Subcutaneous adipose tissue (tissue), 4 donors: ENCODE results near the gene JAKMIP3. TPM values are rescaled to one million over a fixed set of nuclear protein-coding genes. Genes with fewer than 3 reads are reported as not detected.

ENCODE experiments used
- CTCF ChIP-seq: fragments of 450-650 bp; IDR thresholded peaks from one replicate; pipeline ENCODE4 v1.5.1; 2016; ENCODE audit warnings: low read depth, mild to moderate bottlenecking, control low read depth, antibody characterized with exemption, moderate library complexity
- total RNA-seq, 4 donors: library from RNA; depleted of rRNA; stranded (reverse); fragments of >200 nt; gene quantifications; one replicate each; pipeline ENCODE4 v1.1.0, GENCODE V29; 2016

JAKMIP3 gene
- total RNA-seq, 4 donors from 2014 or later = 0.16 to 0.75 (median 0.31) TPM

- TF ChIP-seq CTCF = no peak
These were observed 45.0 kb downstream of the JAKMIP3 start for GRCh38 chr10:132110713-132111112.

- no peak for TF ChIP-seq CTCF
These were observed 45.5 kb downstream of the JAKMIP3 start for GRCh38 chr10:132111121-132111731.

- no peak for TF ChIP-seq CTCF
These were observed 46.2 kb downstream of the JAKMIP3 start for GRCh38 chr10:132111871-132112341.

GRCh38 chr10:132112611-132113010 is 46.9 kb downstream of the JAKMIP3 start:
- TF ChIP-seq CTCF = no peak

- no peak for TF ChIP-seq CTCF
These were observed 47.5 kb downstream of the JAKMIP3 start for GRCh38 chr10:132113206-132113605.

- no peak for TF ChIP-seq CTCF
These were observed 48.1 kb downstream of the JAKMIP3 start for GRCh38 chr10:132113766-132114365.

GRCh38 chr10:132114953-132115520 is 49.3 kb downstream of the JAKMIP3 start:
- TF ChIP-seq CTCF = no peak

Other genes starting within 250 kb of the JAKMIP3 start
- gene PPP2R2D, start 164.9 kb upstream of the JAKMIP3 start, total RNA-seq = 10 to 100 TPM; 27.5 to 41.4 (median 29.5) TPM
- gene BNIP3, start 84.0 kb upstream of the JAKMIP3 start, total RNA-seq = 100 to 1,000 TPM; 126 to 186 (median 157) TPM
- gene DPYSL4, start 121.0 kb downstream of the JAKMIP3 start, total RNA-seq = under 1 TPM in 3 of 4 donors, not detected in 1; 0.22 to 0.94 (median 0.34) TPM
- 10 to 100 TPM in 3 of 4 donors, 1 to 10 TPM in 1; 2.9 to 12.3 (median 10.9) TPM for gene STK32C, start 242.0 kb downstream of the JAKMIP3 start, total RNA-seq